GM12865 (cell line): Measurements from ENCODE around the gene MYH15.

ENCODE experiments used
- DNase-seq: peaks from one replicate; pipeline ENCODE4 v3.0.0; 2010; ENCODE audit warnings: low read depth
- H3K4me3 ChIP-seq: 2 replicates; pipeline ENCODE4 v1.5.1; 2011; ENCODE audit warnings: mild to moderate bottlenecking, low read depth, low read length, control low read depth
- CTCF ChIP-seq: IDR thresholded peaks from 2 replicates; pipeline ENCODE4 v1.5.1; 2011; ENCODE audit warnings: low read length, control low read depth, low read depth, inconsistent platforms; ENCODE audit not compliant: insufficient read depth; ENCODE audit errors: missing control alignments

The MYH15 gene

GRCh38 chr3:108501535-108501934 lies 8.9 kb downstream of the MYH15 start:
- H3K4me3 ChIP-seq: no peak overlapping the region
- no peak for TF ChIP-seq CTCF
- no peak for DNase-seq

DNA sequence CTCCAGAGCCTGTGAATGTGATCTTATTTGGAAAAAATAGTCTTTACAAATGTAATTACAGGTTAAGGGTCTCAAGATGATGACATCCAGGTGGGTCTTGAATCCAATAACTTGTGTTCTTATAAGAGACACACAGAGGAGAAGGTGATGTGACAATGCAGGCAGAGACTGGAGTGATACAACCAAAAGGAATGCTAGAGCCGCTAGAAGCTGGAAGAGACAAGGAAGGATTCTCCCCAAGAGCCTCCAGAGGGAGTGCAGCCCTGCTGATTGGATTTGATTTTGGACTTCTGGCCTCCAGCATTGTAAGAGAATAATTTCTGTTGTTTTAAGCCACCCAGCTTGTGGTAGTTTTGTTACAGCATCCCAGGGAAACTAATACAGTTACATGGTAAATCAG lies 9.7 kb downstream of the MYH15 start:
- H3K4me3 ChIP-seq: no peak overlapping the region
- no peak for DNase-seq
- no peak for TF ChIP-seq CTCF

GRCh38 chr3:108497271-108497670 lies 13.1 kb downstream of the MYH15 start:
- DNase-seq: no peak
- TF ChIP-seq CTCF: no peak
- H3K4me3 ChIP-seq: no peak overlapping the region

DNA sequence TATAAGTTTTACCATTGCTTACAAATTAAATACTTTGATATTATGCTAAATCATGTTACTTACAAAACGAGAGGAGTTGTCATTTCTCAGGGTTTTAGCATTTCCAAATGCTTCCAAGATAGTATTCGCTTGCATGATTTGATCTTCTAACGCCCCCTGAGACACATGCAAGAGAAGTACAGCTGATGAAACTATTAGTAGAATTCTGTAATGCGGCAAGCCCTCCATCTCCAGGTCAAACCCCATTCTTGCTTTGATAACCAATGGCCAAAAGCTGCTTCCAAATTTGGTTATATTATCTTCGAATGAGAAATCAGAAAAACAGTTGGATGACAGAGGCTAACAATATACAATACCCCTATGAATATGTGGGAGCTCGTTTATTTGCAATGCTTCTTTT lies 14.7 kb downstream of the MYH15 start:
- H3K4me3 ChIP-seq: no peak overlapping the region
- no peak for DNase-seq
- TF ChIP-seq CTCF: no peak

- TF ChIP-seq CTCF: no peak
- H3K4me3 ChIP-seq: no peak overlapping the region
- DNase-seq: no peak
Measured at GRCh38 chr3:108494906-108495531, 15.4 kb downstream of the MYH15 start.

GRCh38 chr3:108493862-108494261 lies 16.5 kb downstream of the MYH15 start:
- peak; percentile 12 for TF ChIP-seq CTCF
- no peak overlapping the region for H3K4me3 ChIP-seq
- DNase-seq: no peak

GRCh38 chr3:108491456-108491855 lies 18.9 kb downstream of the MYH15 start:
- no peak for DNase-seq
- TF ChIP-seq CTCF: no peak
- no peak overlapping the region for H3K4me3 ChIP-seq
